OCI-LY3 (cell line): ENCODE results near the gene HIGD1A.

ENCODE experiments used
- H2AFZ ChIP-seq: fragments of 200-600, 300-600 bp; shearing (Covaris generic); 2 replicates; pipeline ENCODE4 v1.6.0; 2014; ENCODE audit warnings: antibody characterized with exemption, low read depth, low read length
- H3K27ac ChIP-seq: fragments of 200-600, 300-600 bp; sonication (generic); 2 replicates; pipeline ENCODE4 v1.5.1; 2014; ENCODE audit warnings: mild to moderate bottlenecking, low read length, moderate library complexity, mixed read lengths
- H3K27me3 ChIP-seq: fragments of 200-600, 300-600 bp; sonication (generic); 2 replicates; pipeline ENCODE4 v1.6.1; 2014; ENCODE audit warnings: low read depth, low read length, mixed read lengths
- H3K36me3 ChIP-seq: fragments of 200-600, 300-600 bp; sonication (generic); replicated peaks from 2 replicates; pipeline ENCODE3; 2014; ENCODE audit warnings: low read depth, low read length, mixed read lengths
- H3K4me1 ChIP-seq: fragments of 300-600, 200-600 bp; sonication (generic); 2 replicates; pipeline ENCODE4 v1.6.1; 2014; ENCODE audit warnings: low read length, mixed read lengths
- H3K4me2 ChIP-seq: fragments of 200-600, 300-600 bp; sonication (generic); 2 replicates; pipeline ENCODE4 v1.6.1; 2014; ENCODE audit warnings: low read length, mixed read lengths
- H3K4me3 ChIP-seq: fragments of 300-600, 200-600 bp; sonication (generic); 2 replicates; pipeline ENCODE4 v1.5.1; 2014; ENCODE audit warnings: antibody characterized with exemption, mild to moderate bottlenecking, low read length, moderate library complexity
- H3K79me2 ChIP-seq: fragments of 300-600, 200-600 bp; shearing (Covaris generic); 2 replicates; pipeline ENCODE4 v1.6.1; 2014; ENCODE audit warnings: mild to moderate bottlenecking, low read length, mixed read lengths
- H3K9ac ChIP-seq: fragments of 300-600, 200-600 bp; shearing (Covaris generic); 2 replicates; pipeline ENCODE4 v1.6.0; 2014; ENCODE audit warnings: mild to moderate bottlenecking, low read length, moderate library complexity
- H3K9me3 ChIP-seq: fragments of 200-600, 300-600 bp; shearing (Covaris generic); 2 replicates; pipeline ENCODE4 v1.6.1; 2014; ENCODE audit warnings: low read length, mixed read lengths; ENCODE audit not compliant: insufficient read depth
- H4K20me1 ChIP-seq: fragments of 200-600, 300-600 bp; sonication (generic); 2 replicates; pipeline ENCODE4 v1.6.1; 2016; ENCODE audit warnings: low read length, mixed read lengths; ENCODE audit not compliant: insufficient read depth
- EZH2phosphoT487 ChIP-seq: fragments of 200-600 bp; shearing (Covaris generic); IDR thresholded peaks from 2 replicates; pipeline ENCODE4 v1.6.1; 2018; ENCODE audit warnings: antibody characterized with exemption, mixed run types, low read depth
- TF ChIP-seq, protein P1 (sequence below): fragments of 200-600, 300-600 bp; sonication (generic); IDR thresholded peaks from 2 replicates; pipeline ENCODE4 v1.5.1; 2014; ENCODE audit warnings: antibody characterized with exemption, low read length, low read depth

HIGD1A gene

DNA sequence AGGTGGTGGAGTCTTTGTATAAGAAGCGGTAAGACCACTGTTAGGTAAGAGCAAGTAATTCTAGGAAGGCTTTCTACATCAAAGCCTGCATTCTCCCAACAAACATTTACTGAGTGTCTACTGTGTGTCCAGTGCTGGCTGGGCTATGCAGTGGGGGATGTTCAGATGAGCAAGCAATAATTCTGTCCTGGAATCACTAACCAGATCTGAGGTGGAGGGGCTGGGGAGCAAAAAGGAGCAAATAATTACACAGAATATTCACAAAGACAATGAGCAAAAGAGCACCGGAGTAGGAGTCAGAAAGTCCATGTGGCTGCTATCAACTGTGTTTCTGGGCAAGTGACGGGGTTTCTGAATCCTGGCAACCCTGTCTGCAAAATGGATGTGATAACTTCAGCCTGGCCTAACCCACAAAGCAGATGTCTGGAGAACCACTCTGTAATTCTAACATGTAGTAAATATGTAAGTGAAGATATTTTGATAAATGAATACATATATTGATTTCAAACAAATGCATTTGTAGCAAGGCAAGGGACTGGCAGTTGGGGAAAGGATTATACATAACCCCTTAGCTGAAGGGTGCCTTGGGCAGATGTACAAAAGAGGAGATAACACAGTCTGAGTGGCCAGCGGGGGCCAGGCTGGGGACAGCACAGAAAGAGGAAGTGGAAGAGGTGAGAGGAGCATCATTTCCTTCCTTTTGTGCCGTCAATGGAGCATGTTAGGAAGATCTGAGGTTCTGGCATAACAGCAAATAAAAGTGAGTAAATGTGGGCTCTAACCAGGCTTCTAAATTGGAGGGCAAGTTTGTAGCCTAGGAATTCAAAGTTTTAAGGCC, 42.6 kb upstream of the HIGD1A start:
- Histone ChIP-seq H3K4me2 (peak overlapping the region; percentile 46), H3K27ac (no peak overlapping the region), H3K79me2 (no peaks in the 10 kb centered on the region), H3K9ac (no peak overlapping the region), H3K27me3 (peaks cover 6% of the 10 kb centered on the region), H2AFZ (peak overlapping the region; percentile 69), H3K4me3 (peak overlapping the region; percentile 14; the same call in 1 of the 2 replicates), H3K9me3 (no peaks in the 10 kb centered on the region), H3K36me3 (no peaks in the 10 kb centered on the region), H3K4me1 (peaks cover 15% of the 10 kb centered on the region), H4K20me1 (no peaks in the 10 kb centered on the region)
- TF ChIP-seq EZH2phosphoT487, result no peak
- TF ChIP-seq, protein P1, sequence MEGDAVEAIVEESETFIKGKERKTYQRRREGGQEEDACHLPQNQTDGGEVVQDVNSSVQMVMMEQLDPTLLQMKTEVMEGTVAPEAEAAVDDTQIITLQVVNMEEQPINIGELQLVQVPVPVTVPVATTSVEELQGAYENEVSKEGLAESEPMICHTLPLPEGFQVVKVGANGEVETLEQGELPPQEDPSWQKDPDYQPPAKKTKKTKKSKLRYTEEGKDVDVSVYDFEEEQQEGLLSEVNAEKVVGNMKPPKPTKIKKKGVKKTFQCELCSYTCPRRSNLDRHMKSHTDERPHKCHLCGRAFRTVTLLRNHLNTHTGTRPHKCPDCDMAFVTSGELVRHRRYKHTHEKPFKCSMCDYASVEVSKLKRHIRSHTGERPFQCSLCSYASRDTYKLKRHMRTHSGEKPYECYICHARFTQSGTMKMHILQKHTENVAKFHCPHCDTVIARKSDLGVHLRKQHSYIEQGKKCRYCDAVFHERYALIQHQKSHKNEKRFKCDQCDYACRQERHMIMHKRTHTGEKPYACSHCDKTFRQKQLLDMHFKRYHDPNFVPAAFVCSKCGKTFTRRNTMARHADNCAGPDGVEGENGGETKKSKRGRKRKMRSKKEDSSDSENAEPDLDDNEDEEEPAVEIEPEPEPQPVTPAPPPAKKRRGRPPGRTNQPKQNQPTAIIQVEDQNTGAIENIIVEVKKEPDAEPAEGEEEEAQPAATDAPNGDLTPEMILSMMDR, result no peak

DNA sequence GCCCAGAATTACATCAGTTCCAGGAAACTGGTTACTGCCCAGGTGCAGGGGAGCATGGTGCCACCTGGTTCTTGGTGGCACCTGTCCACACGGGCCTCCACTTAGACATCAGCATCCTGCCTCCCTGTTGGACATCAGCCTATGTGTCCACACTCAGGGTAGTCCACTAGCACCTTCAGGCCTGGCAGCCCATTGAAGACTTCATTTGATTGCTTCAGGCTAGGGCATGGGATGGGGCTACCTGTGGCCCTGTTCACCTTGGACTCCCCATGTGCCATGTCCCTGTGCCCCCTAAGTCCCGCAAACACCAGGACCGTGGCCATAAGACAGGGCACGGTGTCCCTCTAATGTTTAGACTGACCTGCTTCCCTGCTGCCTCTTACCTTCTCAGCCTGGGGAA, 40.5 kb upstream of the HIGD1A start:
- Histone ChIP-seq H3K27ac (no peak overlapping the region), H3K4me1 (peaks cover 20% of the 10 kb centered on the region)
- TF ChIP-seq, protein P1, result no peak
- no peak for TF ChIP-seq EZH2phosphoT487

DNA sequence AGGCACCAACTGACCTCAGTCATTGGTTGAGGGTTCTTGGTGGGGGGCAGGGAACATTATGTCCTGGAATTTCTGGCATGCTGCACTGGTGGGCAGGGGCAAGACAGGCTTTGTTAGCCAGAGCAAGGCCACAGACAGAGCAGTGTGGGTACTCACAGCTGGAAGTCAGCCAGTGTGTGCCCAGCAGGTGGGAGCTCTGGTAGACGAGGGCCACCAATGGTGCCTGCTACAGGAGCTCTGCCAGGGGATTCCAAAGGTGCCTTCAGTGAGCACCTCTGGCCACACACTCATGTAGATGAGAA, 40.1 kb upstream of the HIGD1A start:
- H3K27ac ChIP-seq, result no peak overlapping the region
- H3K4me1 ChIP-seq, result peaks cover 21% of the 10 kb centered on the region
- no peak overlapping the region for H3K4me2 ChIP-seq
- no peaks in the 10 kb centered on the region for H3K36me3 ChIP-seq
- no peaks in the 10 kb centered on the region for H3K79me2 ChIP-seq
- no peak overlapping the region for H3K4me3 ChIP-seq
- no peaks in the 10 kb centered on the region for H3K27me3 ChIP-seq
- no peak overlapping the region for H3K9ac ChIP-seq
- no peaks in the 10 kb centered on the region for H4K20me1 ChIP-seq
- H2AFZ ChIP-seq, result no peak overlapping the region
- TF ChIP-seq, protein P1, result no peak
- no peak for TF ChIP-seq EZH2phosphoT487
- no peaks in the 10 kb centered on the region for H3K9me3 ChIP-seq

More for the DNA sequence above, 40.5 kb upstream of the HIGD1A start:
- Histone ChIP-seq H4K20me1 (no peaks in the 10 kb centered on the region), H3K79me2 (no peaks in the 10 kb centered on the region), H3K27me3 (no peaks in the 10 kb centered on the region), H3K9ac (no peak overlapping the region), H3K4me2 (no peak overlapping the region), H3K9me3 (no peaks in the 10 kb centered on the region), H2AFZ (no peak overlapping the region), H3K36me3 (no peaks in the 10 kb centered on the region), H3K4me3 (no peak overlapping the region)

DNA sequence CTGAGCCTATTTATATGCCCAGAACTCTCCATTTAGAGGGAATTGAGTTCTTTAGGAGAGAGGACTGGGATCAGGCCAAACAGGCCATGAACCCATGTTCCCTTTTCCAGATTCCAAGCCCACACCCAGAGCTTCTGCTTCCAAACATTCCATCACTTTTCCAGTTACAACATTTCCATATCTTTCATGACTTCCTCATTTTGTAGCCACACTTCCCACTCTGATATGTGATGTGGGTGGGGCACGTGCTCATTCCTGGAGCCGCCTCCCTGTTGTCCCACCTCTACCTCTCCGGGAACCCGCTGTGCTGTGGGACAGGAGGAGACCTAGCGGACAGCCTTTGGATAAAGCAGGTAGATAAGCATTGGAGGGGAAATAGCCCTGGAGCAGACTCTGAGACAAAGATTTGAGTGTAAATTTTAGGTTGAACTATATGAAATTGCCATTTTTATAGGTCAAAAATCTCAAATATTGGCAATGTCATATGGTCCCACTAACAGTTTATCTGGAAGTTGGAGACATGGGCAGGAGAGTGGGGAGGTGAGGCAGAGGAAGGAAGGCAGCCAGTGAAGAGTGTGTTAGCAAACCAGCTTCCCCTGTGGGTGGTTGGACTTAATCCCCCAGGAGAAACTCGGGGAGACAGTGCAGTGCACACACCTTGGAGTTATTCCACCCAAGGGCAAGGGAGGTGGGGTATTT, 39.6 kb upstream of the HIGD1A start:
- peaks cover 26% of the 10 kb centered on the region for H3K4me1 ChIP-seq
- H3K4me2 ChIP-seq, result no peak overlapping the region
- H3K27me3 ChIP-seq, result no peaks in the 10 kb centered on the region
- H3K79me2 ChIP-seq, result no peaks in the 10 kb centered on the region
- TF ChIP-seq EZH2phosphoT487, result no peak
- H3K9ac ChIP-seq, result no peak overlapping the region
- H3K4me3 ChIP-seq, result no peak overlapping the region
- no peak overlapping the region for H3K27ac ChIP-seq
- no peaks in the 10 kb centered on the region for H3K36me3 ChIP-seq
- H4K20me1 ChIP-seq, result no peaks in the 10 kb centered on the region
- no peaks in the 10 kb centered on the region for H3K9me3 ChIP-seq
- no peak overlapping the region for H2AFZ ChIP-seq
